Brain microvascular endothelial cell (primary cell): ENCODE data around the gene DIS3L2.

ENCODE experiments used
- DNase-seq: peaks from one replicate; pipeline ENCODE4 v3.0.0-alpha.2; 2020
- H3K27ac ChIP-seq: fragments of 250-450 bp; sonication (Bioruptor Pico); 2 replicates; pipeline ENCODE4 v1.5.1; 2020; ENCODE audit warnings: mild to moderate bottlenecking, moderate library complexity
- H3K27me3 ChIP-seq: fragments of 250-450 bp; sonication (Bioruptor Pico); replicated peaks from 2 replicates; pipeline ENCODE4 v1.5.1; 2020; ENCODE audit warnings: mild to moderate bottlenecking
- H3K36me3 ChIP-seq: fragments of 250-450 bp; sonication (Bioruptor Pico); replicated peaks from 2 replicates; pipeline ENCODE4 v1.5.1; 2020; ENCODE audit warnings: mild to moderate bottlenecking
- H3K4me3 ChIP-seq: 2 replicates; pipeline ENCODE4 v1.5.1; 2011; ENCODE audit warnings: low read depth, mild to moderate bottlenecking, control low read depth, low read length, moderate library complexity
- CTCF ChIP-seq: IDR thresholded peaks from 2 replicates; pipeline ENCODE4 v1.5.1; 2011; ENCODE audit warnings: low read depth, mild to moderate bottlenecking, moderate library complexity, low read length, control low read depth, inconsistent platforms; ENCODE audit errors: missing control alignments
- in situ Hi-C: cut with HindIII; loops from 2 replicates; pipeline ENCODE4 v1.10.0; 2017; ENCODE audit warnings: low sequenced_read_pairs, low pct_ligation_motif_present

The DIS3L2 gene

GRCh38 chr2:231932711-231932970 lies 28.9 kb upstream of the DIS3L2 start:
- H3K27ac ChIP-seq = no peak overlapping the region
- DNase-seq = no peak
- no peaks in the 10 kb centered on the region for H3K36me3 ChIP-seq
- H3K4me3 ChIP-seq = no peak overlapping the region
- in situ Hi-C loops = no loop called here
- no peak for TF ChIP-seq CTCF
- H3K27me3 ChIP-seq = peaks cover 30% of the 10 kb centered on the region

DNA sequence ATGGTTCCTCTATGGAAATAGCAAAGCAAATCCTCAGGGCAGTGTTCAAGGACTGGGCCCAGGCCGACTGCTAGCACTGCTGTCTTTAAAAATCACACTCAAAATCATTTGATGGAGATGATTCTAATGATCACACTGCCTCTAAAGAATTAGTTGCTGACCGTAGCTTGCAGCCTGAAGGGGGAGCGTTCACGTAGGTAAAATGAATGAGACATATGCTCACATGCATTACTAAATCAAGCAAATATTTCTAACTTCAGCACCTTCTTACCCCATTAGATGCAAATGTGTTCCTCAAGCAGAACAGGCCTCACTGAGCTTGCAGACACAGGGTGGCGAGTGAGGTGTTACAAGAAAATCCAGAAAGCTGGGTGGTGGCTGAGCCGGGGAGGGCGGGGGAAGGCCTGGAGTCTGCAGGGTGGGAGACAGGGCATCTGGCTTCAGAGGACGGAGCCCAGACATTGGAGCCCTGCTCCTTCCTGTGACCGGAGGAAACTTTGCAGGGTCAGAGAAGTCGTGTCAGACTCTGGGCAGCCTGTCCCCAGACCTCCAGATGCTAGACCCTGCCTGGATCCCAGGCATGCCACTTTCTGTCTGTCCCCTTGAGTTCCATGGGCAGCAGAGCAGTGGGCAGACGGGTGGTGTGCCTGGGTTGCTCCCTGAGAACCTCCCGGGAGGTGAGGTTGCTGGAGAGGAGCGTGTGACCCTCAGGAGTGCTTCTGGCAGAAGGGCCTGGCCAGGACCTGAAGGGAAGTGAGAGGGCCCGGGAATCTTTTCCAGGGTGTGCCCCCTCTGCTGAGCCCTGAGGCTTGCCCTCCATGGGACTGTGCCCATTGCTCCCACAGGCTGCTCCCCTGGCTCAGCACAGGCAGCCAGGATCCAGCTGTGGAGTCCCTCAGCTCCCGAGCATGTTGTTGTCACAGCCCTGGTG lies 28.3 kb upstream of the DIS3L2 start:
- in situ Hi-C loops = no loop called here

GRCh38 chr2:231933916-231934401 lies 27.6 kb upstream of the DIS3L2 start:
- no peaks in the 10 kb centered on the region for H3K36me3 ChIP-seq
- no peak overlapping the region for H3K4me3 ChIP-seq
- H3K27ac ChIP-seq = no peak overlapping the region
- no peak for DNase-seq
- no peak for TF ChIP-seq CTCF
- H3K27me3 ChIP-seq = peaks cover 20% of the 10 kb centered on the region
- in situ Hi-C loops = no loop called here

More for the DNA sequence above, 28.3 kb upstream of the DIS3L2 start:
- H3K27me3 ChIP-seq = peaks cover 24% of the 10 kb centered on the region
- no peak overlapping the region for H3K27ac ChIP-seq
- no peak for DNase-seq
- H3K36me3 ChIP-seq = no peaks in the 10 kb centered on the region
- H3K4me3 ChIP-seq = no peak overlapping the region
- peak; percentile 39 for TF ChIP-seq CTCF

GRCh38 chr2:231934441-231935206 lies 26.9 kb upstream of the DIS3L2 start:
- Histone ChIP-seq H3K27me3 (peaks cover 18% of the 10 kb centered on the region), H3K36me3 (no peaks in the 10 kb centered on the region), H3K27ac (no peak overlapping the region), H3K4me3 (no peak overlapping the region)
- DNase-seq = no peak
- TF ChIP-seq CTCF = no peak
- in situ Hi-C loops = no loop called here

GRCh38 chr2:231935207-231935524 lies 26.3 kb upstream of the DIS3L2 start:
- peaks cover 18% of the 10 kb centered on the region for H3K27me3 ChIP-seq
- no peaks in the 10 kb centered on the region for H3K36me3 ChIP-seq
- in situ Hi-C loops = no loop called here
- H3K27ac ChIP-seq = no peak overlapping the region
- DNase-seq = no peak
- no peak overlapping the region for H3K4me3 ChIP-seq
- no peak for TF ChIP-seq CTCF
